HFFc6 (cell line): ENCODE results near the gene EEFSEC. TPM values are rescaled to one million over a fixed set of nuclear protein-coding genes. Genes with fewer than 3 reads are reported as not detected.

ENCODE experiments used
- DNase-seq: peaks from one replicate; pipeline ENCODE4 v3.0.0-alpha.2; 2018
- H3K27ac Mint-ChIP-seq: 2 replicates; pipeline ENCODE4 v1.8.0; 2020; ENCODE audit warnings: mild to moderate bottlenecking, mixed read lengths
- H3K27me3 Mint-ChIP-seq: 2 replicates; pipeline ENCODE4 v1.8.0; 2021; ENCODE audit warnings: mild to moderate bottlenecking, moderate library complexity, mixed read lengths; ENCODE audit not compliant: insufficient read depth
- H3K36me3 Mint-ChIP-seq: 2 replicates; pipeline ENCODE4 v1.8.0; 2021; ENCODE audit warnings: low read depth, mixed read lengths
- H3K4me1 Mint-ChIP-seq: 2 replicates; pipeline ENCODE4 v1.8.0; 2020; ENCODE audit warnings: low read depth, mixed read lengths
- H3K4me3 Mint-ChIP-seq: 2 replicates; pipeline ENCODE4 v1.8.0; 2020; ENCODE audit warnings: mild to moderate bottlenecking, moderate library complexity, mixed read lengths
- H3K9me3 Mint-ChIP-seq: 2 replicates; pipeline ENCODE4 v1.8.0; 2020; ENCODE audit warnings: mild to moderate bottlenecking, mixed read lengths
- CTCF ChIP-seq: fragments of 200-600 bp; sonication (generic); IDR thresholded peaks from 2 replicates; pipeline ENCODE4 v1.5.0; 2021; ENCODE audit warnings: antibody characterized with exemption, mild to moderate bottlenecking
- total RNA-seq, 6 experiments: library from RNA; stranded (reverse); fragmentation: NEBNext Ultra II Directional; extraction: Animal tissue kit (Norgen Biotek cat#: 25700); gene quantifications; 2 replicates in 1 of 6; 3 replicates in 5 of 6; pipeline ENCODE4 v1.2.3, GENCODE V29; 2021

EEFSEC gene
- total RNA-seq, 6 experiments from 2014 or later, result 8.2 to 11.6 (median 11.0) TPM

- no peaks in the 10 kb centered on the region for H3K36me3 Mint-ChIP-seq
- peaks cover 3% of the 10 kb centered on the region; the same call in 1 of the 2 replicates for H3K9me3 Mint-ChIP-seq
- H3K27me3 Mint-ChIP-seq, result peaks cover 43% of the 10 kb centered on the region
- no peak overlapping the region for H3K4me3 Mint-ChIP-seq
- H3K27ac Mint-ChIP-seq, result no peak overlapping the region
- peaks cover 10% of the 10 kb centered on the region for H3K4me1 Mint-ChIP-seq
- no peak for DNase-seq
- TF ChIP-seq CTCF, result no peak
Observed at GRCh38 chr3:128447561-128448013, 294.3 kb downstream of the EEFSEC start.

GRCh38 chr3:128448491-128448890 lies 295.2 kb downstream of the EEFSEC start:
- no peak overlapping the region for H3K4me3 Mint-ChIP-seq
- H3K36me3 Mint-ChIP-seq, result no peaks in the 10 kb centered on the region
- peaks cover 41% of the 10 kb centered on the region for H3K27me3 Mint-ChIP-seq
- no peak for TF ChIP-seq CTCF
- peaks cover 3% of the 10 kb centered on the region; the same call in 1 of the 2 replicates for H3K9me3 Mint-ChIP-seq
- H3K27ac Mint-ChIP-seq, result no peak overlapping the region
- H3K4me1 Mint-ChIP-seq, result peaks cover 10% of the 10 kb centered on the region
- DNase-seq, result no peak

GRCh38 chr3:128449111-128449638 lies 295.9 kb downstream of the EEFSEC start:
- no peak for TF ChIP-seq CTCF
- no peak overlapping the region for H3K4me3 Mint-ChIP-seq
- DNase-seq, result no peak
- H3K9me3 Mint-ChIP-seq, result peaks cover 3% of the 10 kb centered on the region; the same call in 1 of the 2 replicates
- no peak overlapping the region for H3K27ac Mint-ChIP-seq
- peaks cover 37% of the 10 kb centered on the region for H3K27me3 Mint-ChIP-seq
- peaks cover 10% of the 10 kb centered on the region for H3K4me1 Mint-ChIP-seq
- no peaks in the 10 kb centered on the region for H3K36me3 Mint-ChIP-seq

- no peaks in the 10 kb centered on the region for H3K9me3 Mint-ChIP-seq
Observed at GRCh38 chr3:128452120-128452519, 298.8 kb downstream of the EEFSEC start.

GRCh38 chr3:128452678-128453275 lies 299.5 kb downstream of the EEFSEC start:
- DNase-seq, result no peak
- peaks cover 55% of the 10 kb centered on the region for H3K27me3 Mint-ChIP-seq
- no peak overlapping the region for H3K4me3 Mint-ChIP-seq
- no peaks in the 10 kb centered on the region; the same call in 1 of the 2 replicates for H3K36me3 Mint-ChIP-seq
- TF ChIP-seq CTCF, result no peak
- no peaks in the 10 kb centered on the region for H3K9me3 Mint-ChIP-seq
- H3K27ac Mint-ChIP-seq, result no peak overlapping the region
- peaks cover 10% of the 10 kb centered on the region for H3K4me1 Mint-ChIP-seq

More at GRCh38 chr3:128452120-128452519, 298.8 kb downstream of the EEFSEC start:
- no peak for DNase-seq
- Mint-ChIP-seq H3K4me1 (peaks cover 10% of the 10 kb centered on the region), H3K27ac (no peak overlapping the region), H3K4me3 (no peak overlapping the region), H3K36me3 (no peaks in the 10 kb centered on the region; the same call in 1 of the 2 replicates), H3K27me3 (peaks cover 56% of the 10 kb centered on the region)
- TF ChIP-seq CTCF, result no peak
